ENCODE data around the gene PRR23B. TPM values are rescaled to one million over a fixed set of nuclear protein-coding genes. Genes with fewer than 3 reads are reported as not detected.
A peak's percentile ranks its signal among the peaks of the same experiment; 100 is the strongest.

PRR23B gene
- total RNA-seq, 1 donor from 2014 or later: not detected

- no peak for TF ChIP-seq CTCF (IDR thresholded peaks at IDR 0.05; ENCODE audit: insufficient read depth, low read length, severe bottlenecking)
- Histone ChIP-seq H3K4me3 (ENCODE audit: low read depth, low read length) (no peak overlapping the region), H3K36me3 (ENCODE audit: control insufficient read depth, insufficient read depth, low read length) (no peaks in the 10 kb centered on the region), H3K27me3 (ENCODE audit: control insufficient read depth, insufficient read depth, low read length) (no peaks in the 10 kb centered on the region)
- no peak for FAIRE-seq
- no peak for DNase-seq (ENCODE audit: low read depth)
These were observed 35.9 kb downstream of the PRR23B start for GRCh38 chr3:138984816-138985215.

DNA sequence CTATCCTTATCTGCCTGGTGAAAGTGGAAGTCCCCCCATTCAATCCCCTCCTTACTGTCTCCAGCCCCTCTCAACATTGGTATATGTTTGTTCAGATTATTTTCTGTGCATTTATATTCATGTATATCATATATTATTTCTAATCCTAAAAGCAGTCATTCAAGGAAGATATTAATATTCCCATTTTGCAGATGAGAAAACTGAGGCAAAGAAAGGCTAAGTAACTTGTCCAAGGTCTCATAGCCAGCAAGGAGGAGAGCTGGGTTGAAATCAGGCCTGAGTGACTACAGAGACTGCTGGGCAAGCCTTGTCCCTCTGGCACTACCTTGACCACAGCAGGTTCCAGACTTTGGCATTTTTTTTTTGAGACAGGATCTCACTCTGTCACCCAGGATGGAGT lies 44.7 kb downstream of the PRR23B start:
- no peak for FAIRE-seq

GRCh38 chr3:138975351-138975750 lies 45.4 kb downstream of the PRR23B start:
- FAIRE-seq: no peak
- Histone ChIP-seq H3K27me3 (ENCODE audit: control insufficient read depth, insufficient read depth, low read length) (peaks cover 2% of the 10 kb centered on the region), H3K36me3 (ENCODE audit: control insufficient read depth, insufficient read depth, low read length) (no peaks in the 10 kb centered on the region), H3K4me3 (ENCODE audit: low read depth, low read length) (no peak overlapping the region)
- TF ChIP-seq CTCF (IDR thresholded peaks at IDR 0.05; ENCODE audit: insufficient read depth, low read length, severe bottlenecking): no peak
- no peak for DNase-seq (ENCODE audit: low read depth)

More for the DNA sequence above, 44.7 kb downstream of the PRR23B start:
- TF ChIP-seq CTCF (IDR thresholded peaks at IDR 0.05; ENCODE audit: insufficient read depth, low read length, severe bottlenecking): no peak
- no peaks in the 10 kb centered on the region for H3K36me3 ChIP-seq (ENCODE audit: control insufficient read depth, insufficient read depth, low read length)
- no peaks in the 10 kb centered on the region for H3K27me3 ChIP-seq (ENCODE audit: control insufficient read depth, insufficient read depth, low read length)
- H3K4me3 ChIP-seq (ENCODE audit: low read depth, low read length): no peak overlapping the region
- DNase-seq (ENCODE audit: low read depth): no peak

- no peaks in the 10 kb centered on the region for H3K36me3 ChIP-seq (ENCODE audit: control insufficient read depth, insufficient read depth, low read length)
- FAIRE-seq: no peak
- peak; percentile 74 for DNase-seq (ENCODE audit: low read depth)
- peaks cover 2% of the 10 kb centered on the region for H3K27me3 ChIP-seq (ENCODE audit: control insufficient read depth, insufficient read depth, low read length)
- no peak for TF ChIP-seq CTCF (IDR thresholded peaks at IDR 0.05; ENCODE audit: insufficient read depth, low read length, severe bottlenecking)
- no peak overlapping the region for H3K4me3 ChIP-seq (ENCODE audit: low read depth, low read length)
These were observed 46.3 kb downstream of the PRR23B start for GRCh38 chr3:138974462-138974861.

- H3K27me3 ChIP-seq (ENCODE audit: control insufficient read depth, insufficient read depth, low read length): peaks cover 2% of the 10 kb centered on the region
- DNase-seq (ENCODE audit: low read depth) (no peak), FAIRE-seq (no peak)
- no peak overlapping the region for H3K4me3 ChIP-seq (ENCODE audit: low read depth, low read length)
- no peaks in the 10 kb centered on the region for H3K36me3 ChIP-seq (ENCODE audit: control insufficient read depth, insufficient read depth, low read length)
- TF ChIP-seq CTCF (IDR thresholded peaks at IDR 0.05; ENCODE audit: insufficient read depth, low read length, severe bottlenecking): no peak
These were observed 47.8 kb downstream of the PRR23B start for GRCh38 chr3:138972941-138973340.

DNA sequence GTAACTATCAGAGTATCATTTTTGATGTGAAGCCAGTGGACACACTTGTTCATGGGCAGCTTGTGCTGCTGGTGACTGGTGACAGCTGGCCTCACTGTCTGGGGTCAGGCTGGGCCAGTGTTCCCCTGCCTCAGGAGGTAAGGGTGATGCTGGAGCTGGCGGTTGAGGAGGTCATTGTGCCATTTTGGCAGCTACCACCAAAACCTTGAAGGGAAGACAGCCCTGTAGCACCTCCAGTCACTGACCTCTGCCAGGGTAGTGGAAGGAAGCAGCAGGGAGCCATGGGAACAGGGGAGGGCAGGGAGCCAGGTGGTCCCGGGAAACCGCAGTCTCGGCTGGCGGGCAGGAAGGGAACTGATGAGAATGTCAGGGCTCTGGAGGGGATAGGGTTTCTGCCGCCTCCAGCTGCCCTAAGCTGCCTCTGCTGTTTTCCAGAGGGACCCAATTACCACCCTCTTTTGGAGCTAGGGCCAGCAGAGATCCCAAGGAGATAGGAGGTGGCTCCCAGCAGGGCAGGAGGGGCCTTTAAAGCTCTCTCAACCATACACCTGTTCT lies 48.9 kb downstream of the PRR23B start:
- DNase-seq (ENCODE audit: low read depth): no peak

More for the DNA sequence above, 48.9 kb downstream of the PRR23B start:
- no peak for TF ChIP-seq CTCF (IDR thresholded peaks at IDR 0.05; ENCODE audit: insufficient read depth, low read length, severe bottlenecking)
- Histone ChIP-seq H3K36me3 (ENCODE audit: control insufficient read depth, insufficient read depth, low read length) (no peaks in the 10 kb centered on the region), H3K27me3 (ENCODE audit: control insufficient read depth, insufficient read depth, low read length) (peaks cover 2% of the 10 kb centered on the region), H3K4me3 (ENCODE audit: low read depth, low read length) (no peak overlapping the region)
- no peak for FAIRE-seq

Measured in bronchial epithelial cell (primary cell).